ENCODE data around the gene CLC.

DNA sequence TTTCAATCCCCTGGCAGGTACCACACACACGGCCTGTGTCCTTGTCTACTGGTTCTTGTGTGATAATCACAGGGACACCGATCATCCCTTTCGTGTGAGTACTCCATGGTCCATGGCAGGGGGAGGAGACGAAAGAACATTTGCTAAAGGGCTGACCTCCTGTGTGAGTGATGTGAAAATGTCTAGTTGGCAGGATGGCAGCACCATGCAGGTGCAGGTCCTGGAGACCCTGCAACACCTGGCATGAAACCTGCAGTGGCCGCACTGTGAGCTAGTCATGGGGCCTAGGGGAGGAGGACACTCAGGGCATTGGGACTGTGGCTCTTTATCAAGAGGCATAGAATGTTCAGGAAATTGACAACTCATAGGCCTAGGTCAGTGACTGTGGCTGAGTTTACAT is 56.4 kb downstream of the CLC start:
- TF ChIP-seq, protein P1, sequence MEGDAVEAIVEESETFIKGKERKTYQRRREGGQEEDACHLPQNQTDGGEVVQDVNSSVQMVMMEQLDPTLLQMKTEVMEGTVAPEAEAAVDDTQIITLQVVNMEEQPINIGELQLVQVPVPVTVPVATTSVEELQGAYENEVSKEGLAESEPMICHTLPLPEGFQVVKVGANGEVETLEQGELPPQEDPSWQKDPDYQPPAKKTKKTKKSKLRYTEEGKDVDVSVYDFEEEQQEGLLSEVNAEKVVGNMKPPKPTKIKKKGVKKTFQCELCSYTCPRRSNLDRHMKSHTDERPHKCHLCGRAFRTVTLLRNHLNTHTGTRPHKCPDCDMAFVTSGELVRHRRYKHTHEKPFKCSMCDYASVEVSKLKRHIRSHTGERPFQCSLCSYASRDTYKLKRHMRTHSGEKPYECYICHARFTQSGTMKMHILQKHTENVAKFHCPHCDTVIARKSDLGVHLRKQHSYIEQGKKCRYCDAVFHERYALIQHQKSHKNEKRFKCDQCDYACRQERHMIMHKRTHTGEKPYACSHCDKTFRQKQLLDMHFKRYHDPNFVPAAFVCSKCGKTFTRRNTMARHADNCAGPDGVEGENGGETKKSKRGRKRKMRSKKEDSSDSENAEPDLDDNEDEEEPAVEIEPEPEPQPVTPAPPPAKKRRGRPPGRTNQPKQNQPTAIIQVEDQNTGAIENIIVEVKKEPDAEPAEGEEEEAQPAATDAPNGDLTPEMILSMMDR (IDR thresholded peaks at IDR 0.05) = no peak
- TF ChIP-seq EP300 (IDR thresholded peaks at IDR 0.05) = no peak
- TF ChIP-seq POLR2A (IDR thresholded peaks at IDR 0.05) = no peak
